HG03460 (cell line): ENCODE results near the gene GCN1.
A peak's percentile ranks its signal among the peaks of the same experiment; 100 is the strongest.

Experiments used
- ATAC-seq: cut with Tn5 transposase; IDR thresholded peaks from one replicate; pipeline ENCODE4 v1.9.1; 2021; ENCODE audit not compliant: unreplicated experiment

GCN1 gene

DNA sequence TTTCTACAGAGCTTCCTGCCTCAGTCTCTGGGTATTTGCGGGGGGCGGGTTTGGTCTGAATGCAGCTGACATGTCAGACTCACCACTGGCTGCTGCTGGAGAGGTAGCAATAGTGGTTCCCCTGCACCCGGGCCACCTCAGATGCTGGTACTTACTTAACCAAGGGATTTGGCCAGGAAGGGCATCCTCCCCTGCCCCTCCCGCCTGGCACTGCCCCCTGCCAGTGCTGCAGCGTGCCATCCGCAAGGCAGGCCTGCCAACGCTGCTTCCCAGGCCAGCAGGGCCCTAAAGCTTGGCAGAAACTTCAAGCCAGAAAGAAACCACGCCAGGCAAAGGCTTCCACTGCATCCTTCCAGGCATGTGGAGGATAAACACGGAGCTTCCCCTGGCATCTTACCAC is 100.0 kb downstream of the GCN1 start:
- no peak for ATAC-seq

DNA sequence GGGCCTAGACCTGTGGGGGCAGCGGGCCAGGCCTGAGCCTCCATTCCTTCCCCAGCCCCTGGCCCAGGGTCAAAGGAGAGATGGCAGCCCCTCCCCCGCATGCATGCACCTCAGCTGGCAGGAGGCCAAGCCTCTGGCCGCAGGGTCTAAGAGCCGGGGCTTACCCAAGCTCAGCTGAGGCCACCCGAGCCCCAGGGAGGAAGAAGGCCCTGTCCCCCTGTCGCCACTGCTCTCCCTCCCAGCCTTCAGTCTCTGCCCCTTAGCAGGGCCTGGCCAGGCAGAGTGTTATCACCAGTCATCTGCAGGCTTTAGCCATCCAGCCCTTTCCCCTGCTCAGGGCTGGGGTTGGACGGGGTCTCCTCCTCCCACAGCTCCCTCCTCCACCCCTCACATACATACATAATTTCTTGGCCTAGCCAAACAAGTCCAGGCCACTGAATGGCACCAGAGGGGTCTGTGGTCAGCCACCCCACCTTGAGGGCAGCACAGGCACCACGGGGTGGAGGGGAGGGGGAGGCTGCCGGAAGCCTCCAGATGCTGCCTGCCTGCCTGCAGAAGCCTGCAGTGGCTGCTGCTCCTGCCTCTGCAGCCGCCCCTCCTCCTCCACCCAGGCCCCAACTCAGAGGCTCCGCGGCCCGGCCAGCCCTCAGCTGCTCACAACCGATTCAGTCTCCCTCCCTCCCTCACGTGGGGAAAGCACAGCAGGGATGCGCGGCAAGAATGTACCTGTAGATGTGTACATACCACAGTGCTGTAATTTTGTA is 100.7 kb downstream of the GCN1 start:
- ATAC-seq: no peak

DNA sequence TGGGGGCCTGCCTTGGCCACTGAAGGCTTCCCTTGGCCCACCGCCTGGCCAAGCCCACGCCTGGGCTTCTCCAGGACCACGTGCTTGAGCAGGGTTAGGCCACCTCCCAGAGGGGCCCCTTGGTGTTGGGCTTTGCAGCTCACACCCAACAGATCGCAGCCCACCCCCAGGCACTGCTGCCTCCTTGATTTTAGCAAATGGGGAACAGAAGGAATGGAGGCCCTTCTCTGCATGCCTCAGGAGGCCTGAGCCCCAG is 101.3 kb downstream of the GCN1 start:
- no peak for ATAC-seq

DNA sequence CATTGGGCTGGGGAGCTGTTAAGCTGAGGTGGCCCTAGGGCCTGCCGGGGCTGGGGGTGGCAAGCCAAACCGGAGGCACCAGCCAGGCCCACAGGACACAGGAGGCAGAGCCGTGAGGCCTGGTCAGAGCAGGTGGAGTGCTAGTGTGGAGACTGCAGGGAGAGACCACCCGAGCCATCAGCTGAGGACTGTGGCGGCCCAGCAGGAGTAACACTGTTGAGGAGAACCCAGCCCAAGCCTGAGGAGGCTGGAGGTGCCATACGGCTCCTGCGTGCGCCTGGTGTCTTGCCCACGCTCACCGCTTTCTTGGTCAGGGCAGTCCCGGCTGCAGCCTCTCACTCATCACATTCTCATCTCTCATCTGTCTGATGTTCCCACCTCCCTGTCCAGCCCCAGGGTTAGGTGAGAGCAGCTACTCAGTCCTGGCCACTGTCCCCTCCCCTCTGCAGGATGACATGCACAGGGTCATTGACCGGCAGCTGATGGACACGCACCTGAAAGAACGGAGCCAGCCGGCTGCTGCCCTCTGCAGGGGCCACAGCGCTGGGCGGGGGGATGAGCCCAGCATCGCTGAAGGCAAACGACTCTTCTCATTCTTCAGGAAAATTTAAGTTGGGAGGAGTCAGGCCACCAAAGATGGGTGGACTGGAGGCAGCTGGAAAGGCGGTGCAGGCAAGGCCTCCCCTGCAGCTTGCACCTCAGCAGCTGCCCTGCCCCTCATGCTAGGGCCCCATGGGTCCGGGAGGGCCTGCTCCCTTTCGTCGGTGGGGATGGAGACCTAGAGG is 101.8 kb downstream of the GCN1 start:
- ATAC-seq: no peak

DNA sequence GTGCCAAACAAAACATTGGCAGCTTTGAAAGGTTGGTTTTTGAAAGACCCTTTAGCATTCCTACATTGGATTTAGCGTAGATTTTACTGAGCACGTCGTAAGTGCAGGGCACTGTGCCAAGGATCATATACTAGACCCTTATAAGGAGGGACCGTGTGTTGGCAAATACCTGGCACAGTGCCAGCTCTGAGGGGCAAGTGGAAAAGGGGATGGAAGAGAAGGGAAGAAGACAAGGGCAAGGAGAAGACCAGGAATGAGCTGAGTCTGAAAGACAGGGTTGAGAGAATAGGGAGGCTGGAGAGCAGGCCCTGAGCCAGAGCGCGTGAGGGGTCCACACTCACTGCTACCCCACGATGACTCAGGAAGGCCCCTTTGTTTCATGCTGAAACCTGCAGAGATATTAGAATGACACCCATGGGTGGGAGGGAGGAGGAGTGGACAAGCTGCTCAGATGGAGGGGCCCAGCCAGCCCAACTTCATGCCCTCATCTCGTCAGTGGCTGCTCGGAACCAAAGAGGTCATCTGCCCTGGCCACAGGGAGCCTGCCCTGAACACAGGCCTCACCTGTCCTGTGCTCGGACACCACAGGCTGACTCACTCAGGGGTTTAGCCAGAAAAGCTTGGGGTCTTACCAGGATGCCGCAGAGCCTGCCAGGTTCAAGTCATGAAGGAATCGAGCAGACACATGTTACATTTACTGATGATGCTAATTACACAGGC is 103.0 kb downstream of the GCN1 start:
- no peak for ATAC-seq

DNA sequence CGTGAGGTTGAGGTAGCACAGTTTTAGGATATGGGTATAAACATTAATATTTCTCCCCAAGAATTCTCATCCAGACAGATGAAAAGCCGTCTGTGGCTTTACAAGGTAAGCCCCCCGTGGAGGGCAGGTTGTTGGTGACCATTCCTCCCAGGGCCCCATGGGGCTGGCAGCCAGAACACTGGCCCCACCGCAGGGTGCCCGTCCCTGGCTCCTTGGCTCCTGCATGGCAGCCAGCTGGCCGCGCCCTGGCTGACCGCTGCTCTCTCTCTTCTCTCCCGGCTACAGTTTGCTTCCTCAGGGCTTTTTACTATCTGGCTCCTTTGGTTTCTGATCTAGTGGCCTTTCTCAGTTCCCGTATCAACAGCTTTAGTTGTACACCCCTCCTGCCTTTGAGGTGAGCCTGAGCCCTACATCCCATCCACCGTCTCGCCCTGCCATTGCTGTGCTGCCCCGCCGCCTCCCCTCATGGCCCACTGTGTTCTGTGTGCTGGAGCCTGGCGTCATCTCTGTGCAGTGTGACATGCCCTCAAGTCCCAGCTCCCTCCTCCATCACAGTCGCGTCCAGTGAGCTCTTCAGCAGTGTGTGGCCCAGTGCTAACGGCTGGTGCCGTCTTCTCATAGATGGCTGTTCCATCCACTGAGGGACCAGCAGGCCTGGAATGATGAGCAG is 103.8 kb downstream of the GCN1 start:
- no peak for ATAC-seq

DNA sequence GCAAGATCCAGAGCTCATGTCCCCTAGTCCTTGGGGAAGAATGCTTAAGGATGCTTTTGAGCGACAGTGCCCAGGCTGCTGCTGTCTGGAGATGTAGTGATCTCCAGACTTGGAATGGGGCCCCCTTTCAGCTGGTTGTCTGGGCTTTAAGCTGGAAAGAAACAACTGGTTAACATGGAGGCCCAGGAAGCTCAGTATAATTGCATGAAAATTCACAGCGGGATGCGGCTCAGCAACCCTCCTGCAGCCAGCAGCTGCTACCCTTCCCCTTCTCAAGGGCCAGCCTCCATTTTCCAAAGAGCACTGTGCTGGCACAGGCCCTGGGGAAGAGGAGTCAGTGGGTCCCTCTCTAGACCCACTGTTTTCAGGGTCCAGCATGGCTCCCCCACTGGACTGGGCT is 104.3 kb downstream of the GCN1 start:
- no peak for ATAC-seq

DNA sequence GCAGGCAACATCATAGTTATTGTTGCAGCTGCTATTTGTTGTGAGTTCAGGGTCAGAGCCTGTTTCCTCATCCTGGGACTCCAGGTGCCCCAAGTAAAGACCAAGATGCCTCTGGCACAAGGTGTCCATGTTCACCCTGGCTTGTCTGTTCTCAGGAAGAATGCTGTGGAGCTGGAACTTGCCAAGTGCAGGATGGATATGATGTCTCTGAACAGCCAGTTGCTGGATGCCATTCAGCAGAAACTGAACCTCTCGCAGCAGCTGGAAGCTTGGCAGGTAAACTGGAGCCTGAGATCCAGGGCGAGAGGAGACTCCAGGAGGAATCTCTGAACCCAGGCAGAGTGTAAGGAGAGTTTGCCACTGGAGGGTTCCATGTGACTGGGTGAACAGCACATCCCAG is 104.7 kb downstream of the GCN1 start:
- ATAC-seq: no peak

DNA sequence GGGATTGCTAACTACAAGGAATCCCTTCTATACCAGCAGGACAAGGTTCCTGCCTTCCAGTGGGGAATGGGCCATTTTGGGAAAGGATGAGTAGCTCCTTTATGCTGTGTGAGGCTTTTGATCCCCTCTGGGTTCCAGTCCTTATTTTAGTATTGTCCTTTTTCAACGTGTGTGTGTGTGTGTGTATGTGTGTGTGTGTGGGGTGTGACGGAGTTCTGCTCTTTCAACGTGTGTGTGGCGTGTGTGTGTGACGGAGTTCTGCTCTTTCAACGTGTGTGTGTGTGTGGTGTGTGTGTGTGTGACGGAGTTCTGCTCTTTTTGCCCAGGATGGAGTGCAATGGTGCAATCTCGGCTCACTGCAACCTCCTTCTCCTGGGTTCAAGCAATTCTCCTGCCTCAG is 105.4 kb downstream of the GCN1 start:
- no peak for ATAC-seq

DNA sequence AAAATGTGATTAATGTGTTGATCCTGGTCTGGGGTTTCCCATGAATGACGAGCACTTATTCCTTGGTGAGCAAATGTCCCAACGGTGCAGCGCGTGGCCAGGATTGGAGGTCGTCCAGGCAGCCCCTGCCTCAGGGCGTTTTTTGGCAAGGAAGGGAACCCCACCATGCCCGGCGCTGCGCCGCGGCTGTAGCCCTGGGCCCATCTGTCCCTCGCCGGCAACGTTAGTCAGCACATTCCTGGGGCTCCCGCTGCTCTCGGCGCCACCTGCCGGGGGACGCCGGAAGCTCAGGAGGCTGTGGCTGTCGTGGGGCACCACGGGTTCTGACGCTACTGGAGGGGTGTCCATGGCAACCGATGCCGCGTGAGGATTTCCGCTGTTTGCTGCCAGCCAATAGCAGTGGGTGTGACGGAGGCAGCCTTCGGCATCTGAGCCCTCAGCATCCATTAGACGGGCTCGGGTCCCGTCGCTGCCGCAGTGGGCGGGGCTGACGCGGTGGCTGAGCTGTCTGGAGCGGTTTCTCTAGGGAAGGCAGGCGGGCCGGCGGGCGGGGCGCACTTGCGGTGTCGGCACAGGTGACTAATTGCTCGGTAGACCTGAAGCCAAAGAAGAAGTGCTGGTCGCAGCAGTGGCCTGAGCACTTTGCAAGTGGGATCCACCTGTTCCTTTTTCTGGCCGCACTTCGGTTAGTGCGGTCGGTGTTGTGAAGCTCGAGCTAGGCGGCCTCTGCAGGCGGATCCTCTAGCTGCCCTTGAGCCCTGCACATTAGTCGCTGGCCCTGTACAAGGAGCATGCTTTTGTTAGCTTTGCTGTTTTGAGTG is 107.5 kb downstream of the GCN1 start:
- peak; percentile 97 for ATAC-seq

DNA sequence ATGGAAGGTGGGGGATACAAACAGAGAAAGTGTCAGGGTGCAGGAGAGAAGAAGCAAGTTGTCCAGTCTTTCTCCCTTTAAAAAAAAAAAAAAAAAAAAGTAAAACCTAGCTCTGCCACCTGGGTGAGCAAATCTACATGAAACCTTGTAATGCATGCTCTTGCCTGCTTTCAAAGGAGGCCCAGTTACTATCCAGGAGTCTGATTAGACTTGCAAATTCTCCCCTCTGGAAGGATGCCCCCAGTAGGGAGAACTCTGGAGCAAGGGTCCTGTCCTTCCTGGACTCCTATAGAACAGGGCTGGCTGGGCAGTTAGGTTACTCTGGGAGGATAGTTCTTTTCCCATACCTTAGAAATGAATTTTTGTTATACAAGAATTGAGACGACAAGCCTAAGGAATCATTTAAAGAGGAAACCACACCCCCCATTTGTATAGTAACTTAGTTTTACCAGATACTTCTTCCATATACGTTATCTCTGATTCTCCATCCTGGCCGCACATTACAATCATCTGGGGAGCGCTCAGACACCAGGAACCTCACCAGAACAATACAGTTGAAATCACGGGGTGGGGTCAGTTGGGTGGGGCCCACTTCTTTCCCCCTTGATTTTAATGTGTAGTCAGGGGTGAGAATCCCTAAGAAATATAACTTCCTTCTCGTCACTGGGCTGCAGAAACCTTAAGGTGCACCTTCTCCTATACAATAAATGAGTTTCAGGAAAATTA is 108.4 kb downstream of the GCN1 start:
- no peak for ATAC-seq

DNA sequence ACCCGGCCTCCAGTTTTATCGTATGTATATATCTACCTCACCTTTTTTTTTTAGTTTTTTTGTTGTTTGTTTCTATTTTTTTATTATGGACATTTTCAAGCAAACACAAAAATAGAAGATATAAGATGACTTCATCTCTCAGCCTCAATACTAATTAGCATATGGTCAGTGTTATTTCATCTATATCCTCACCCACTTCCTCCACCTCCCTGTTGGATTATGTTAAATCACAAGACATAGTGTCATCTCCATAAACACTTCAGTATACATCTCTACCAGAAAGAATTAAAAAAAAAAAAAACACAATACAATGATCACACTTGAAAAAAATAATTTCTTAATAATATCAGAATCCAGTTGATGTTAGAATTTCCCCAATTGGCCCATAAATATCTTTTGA is 112.9 kb downstream of the GCN1 start:
- ATAC-seq: no peak

DNA sequence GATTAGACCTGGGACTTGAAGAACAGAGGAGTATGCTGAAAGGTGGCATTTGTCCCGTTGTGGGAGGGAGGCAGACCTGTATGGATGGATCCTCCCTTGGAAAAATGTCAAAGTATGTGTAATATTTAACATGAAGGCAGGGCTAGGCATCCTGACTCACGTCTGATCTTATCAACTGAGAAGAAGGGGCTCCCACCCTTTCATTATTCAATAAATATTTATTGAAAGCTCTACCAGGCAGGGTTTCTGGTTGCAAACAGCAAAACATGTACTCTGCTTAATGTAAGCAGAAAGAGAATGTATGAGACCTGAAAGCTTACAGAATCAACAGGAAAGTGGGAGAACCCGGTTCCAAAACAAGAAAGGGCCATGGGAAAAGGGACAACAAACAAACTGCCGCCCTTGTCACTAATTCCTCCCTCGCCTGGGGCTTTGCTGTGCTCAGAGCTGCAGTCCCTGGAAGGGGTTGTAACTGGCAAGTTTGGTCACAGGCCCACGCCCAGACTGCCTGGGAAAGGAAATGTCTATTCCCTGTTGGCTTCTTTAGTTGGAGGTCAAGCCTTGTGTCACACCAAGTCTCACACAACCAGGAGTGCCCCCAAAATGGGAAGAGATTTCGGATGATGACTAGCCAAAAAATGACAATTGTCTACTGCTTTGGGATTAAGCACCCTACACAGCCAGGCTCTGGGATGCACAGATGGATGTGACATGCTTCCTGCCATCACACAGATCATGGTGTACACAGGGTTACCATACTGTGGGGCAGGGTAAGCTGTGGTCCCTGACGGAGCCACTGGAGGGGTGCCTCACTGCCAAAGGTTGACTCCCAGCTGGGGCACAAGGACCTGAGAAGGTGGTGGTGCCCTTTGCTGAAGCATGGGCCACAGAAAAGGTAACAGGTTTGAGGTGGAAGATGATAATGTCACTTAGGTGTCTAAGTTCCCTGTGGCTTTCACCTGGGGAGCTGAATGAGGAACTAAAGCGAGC is 114.8 kb downstream of the GCN1 start:
- ATAC-seq: no peak

DNA sequence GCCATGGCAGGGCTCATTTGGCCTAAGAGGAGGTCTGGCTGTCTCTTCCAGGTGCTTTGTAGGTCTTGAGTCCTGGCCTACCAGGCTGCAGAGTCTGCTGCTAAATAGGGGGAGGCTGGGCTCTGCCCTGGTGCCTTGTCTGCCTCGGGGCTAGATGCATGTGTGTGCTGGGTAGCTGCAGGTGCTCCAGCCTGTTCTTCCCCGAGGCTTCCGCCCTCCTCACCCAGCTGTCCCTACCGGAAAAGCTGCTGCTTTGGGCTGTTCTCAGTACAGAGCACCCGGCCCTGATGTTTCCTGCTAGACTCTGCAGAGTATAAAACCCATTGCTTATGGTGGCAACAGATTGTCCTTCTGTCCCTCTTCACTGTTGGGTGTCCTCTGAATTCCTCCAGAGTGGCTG is 115.6 kb downstream of the GCN1 start:
- ATAC-seq: no peak

DNA sequence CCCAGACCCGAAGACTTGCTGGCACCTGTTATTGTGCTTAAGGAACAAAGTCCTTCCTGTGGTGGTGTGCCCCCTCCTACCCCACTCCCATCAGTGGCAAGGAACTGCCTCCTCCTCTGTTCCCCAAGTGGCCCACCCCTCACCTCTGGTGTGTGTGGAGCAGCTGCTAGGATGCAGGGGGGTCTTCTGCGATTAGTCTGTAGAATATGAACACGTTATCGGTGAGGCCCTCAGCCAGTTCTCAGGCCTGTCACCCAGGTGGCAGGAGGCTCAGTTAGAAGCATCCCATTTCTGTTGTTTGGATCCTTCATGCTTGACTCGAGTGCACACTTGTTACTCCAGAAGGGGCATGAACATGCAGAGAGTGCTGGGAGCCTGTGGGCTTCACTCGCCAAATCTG is 117.3 kb downstream of the GCN1 start:
- no peak for ATAC-seq
